Peyer's patch (tissue), 4 donors: ENCODE results near the gene CEP97. TPM values are rescaled to one million over a fixed set of nuclear protein-coding genes. Genes with fewer than 3 reads are reported as not detected.

Experiments used
- DNase-seq, 3 donors: peaks; one replicate each; pipeline ENCODE4 v3.0.0-alpha.2; 2017 to 2019
- H3K27ac ChIP-seq, 4 donors: fragments of 200-600 bp; sonication (generic); one replicate each; pipeline ENCODE4 v1.5.1; 2016 to 2019
- H3K27me3 ChIP-seq, 2 donors: fragments of 200-600 bp; sonication (generic); one replicate each; pipeline ENCODE4 v1.5.1; 2019
- H3K36me3 ChIP-seq, 3 donors: fragments of 200-600 bp; sonication (generic); one replicate each; pipeline ENCODE4 v1.5.1; 2016 to 2019
- H3K4me1 ChIP-seq, 4 donors: fragments of 200-600 bp; sonication (generic); one replicate each; pipeline ENCODE4 v1.5.1; 2016 to 2019
- H3K4me3 ChIP-seq, 4 donors: fragments of 200-600 bp; sonication (generic); 1 replicate in 3 of 4; 2 replicates in 1 of 4; pipeline ENCODE4 v1.5.1; 2016 to 2019; ENCODE audit warnings: mild to moderate bottlenecking in 1 of 4
- H3K9me3 ChIP-seq, 4 donors: fragments of 200-600 bp; sonication (generic); one replicate each; pipeline ENCODE4 v1.5.1; 2016 to 2019; ENCODE audit warnings: mild to moderate bottlenecking in 1 of 4
- POLR2A ChIP-seq, 2 donors: fragments of 450-650 bp; IDR thresholded peaks; one replicate each; pipeline ENCODE4 v1.5.1; 2017; ENCODE audit warnings: antibody characterized with exemption in 2 of 2, mild to moderate bottlenecking in 2 of 2, moderate library complexity in 2 of 2
- total RNA-seq, 4 donors: library from RNA; depleted of rRNA; stranded (reverse); fragments of >200 nt; gene quantifications; one replicate each; pipeline ENCODE4 v1.1.0, GENCODE V29; 2016
- TF ChIP-seq, protein P1 (sequence below), 6 experiments: fragments of 450-650 bp in 4 of 6; fragments of 200-600 bp in 2 of 6; sonication (generic) in 1 of 6; IDR thresholded peaks; one replicate each; pipeline ENCODE4 v1.5.1; 2017 to 2019; ENCODE audit warnings: antibody characterized with exemption in 6 of 6, mild to moderate bottlenecking in 3 of 6, moderate library complexity in 1 of 6

Gene CEP97
- total RNA-seq, 4 donors from 2014 or later, result 3.3 to 18.2 (median 4.7) TPM

DNA sequence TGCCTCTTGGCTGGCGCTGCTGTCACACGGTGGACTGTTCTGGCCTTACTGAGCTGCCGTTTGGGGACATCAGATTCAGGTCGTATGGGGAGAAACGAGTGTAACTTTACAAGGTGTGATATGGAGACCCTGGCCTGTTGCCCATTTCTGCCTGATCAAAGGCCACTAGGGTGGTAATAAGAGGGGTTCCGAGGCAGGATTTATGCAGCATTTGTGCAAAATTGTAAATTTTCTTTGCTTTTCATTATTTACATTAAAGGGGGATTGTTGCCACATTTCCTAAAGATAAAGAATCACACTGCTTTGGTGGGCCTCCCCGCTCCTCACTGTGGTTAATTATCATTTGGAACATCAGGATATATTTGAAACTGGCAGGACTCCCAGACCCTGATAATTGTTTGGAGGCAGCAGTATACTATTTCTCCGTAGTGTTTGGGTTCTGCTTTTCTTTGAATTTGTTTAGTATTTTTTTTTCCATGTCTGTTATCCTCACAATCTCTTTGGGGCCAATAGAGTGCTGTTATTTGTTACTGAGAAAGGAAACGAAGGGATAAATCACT, 55.5 kb downstream of the CEP97 start:
- no peak for DNase-seq
- Histone ChIP-seq H3K4me1 (peaks cover 0 to 18% (median 4%) of the 10 kb centered on the region in 4 donors), H3K27ac (peak overlapping the region; percentile 78 to 92 (median 87)), H3K9me3 (no peaks in the 10 kb centered on the region), H3K36me3 (peaks cover 0 to 14% (median 0%) of the 10 kb centered on the region in 3 donors), H3K27me3 (no peaks in the 10 kb centered on the region), H3K4me3 (peak overlapping the region; percentile 58 to 87 (median 80))
- TF ChIP-seq POLR2A (IDR thresholded peaks at IDR 0.05), result no peak
- TF ChIP-seq, protein P1, sequence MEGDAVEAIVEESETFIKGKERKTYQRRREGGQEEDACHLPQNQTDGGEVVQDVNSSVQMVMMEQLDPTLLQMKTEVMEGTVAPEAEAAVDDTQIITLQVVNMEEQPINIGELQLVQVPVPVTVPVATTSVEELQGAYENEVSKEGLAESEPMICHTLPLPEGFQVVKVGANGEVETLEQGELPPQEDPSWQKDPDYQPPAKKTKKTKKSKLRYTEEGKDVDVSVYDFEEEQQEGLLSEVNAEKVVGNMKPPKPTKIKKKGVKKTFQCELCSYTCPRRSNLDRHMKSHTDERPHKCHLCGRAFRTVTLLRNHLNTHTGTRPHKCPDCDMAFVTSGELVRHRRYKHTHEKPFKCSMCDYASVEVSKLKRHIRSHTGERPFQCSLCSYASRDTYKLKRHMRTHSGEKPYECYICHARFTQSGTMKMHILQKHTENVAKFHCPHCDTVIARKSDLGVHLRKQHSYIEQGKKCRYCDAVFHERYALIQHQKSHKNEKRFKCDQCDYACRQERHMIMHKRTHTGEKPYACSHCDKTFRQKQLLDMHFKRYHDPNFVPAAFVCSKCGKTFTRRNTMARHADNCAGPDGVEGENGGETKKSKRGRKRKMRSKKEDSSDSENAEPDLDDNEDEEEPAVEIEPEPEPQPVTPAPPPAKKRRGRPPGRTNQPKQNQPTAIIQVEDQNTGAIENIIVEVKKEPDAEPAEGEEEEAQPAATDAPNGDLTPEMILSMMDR (IDR thresholded peaks at IDR 0.05), result no peak

DNA sequence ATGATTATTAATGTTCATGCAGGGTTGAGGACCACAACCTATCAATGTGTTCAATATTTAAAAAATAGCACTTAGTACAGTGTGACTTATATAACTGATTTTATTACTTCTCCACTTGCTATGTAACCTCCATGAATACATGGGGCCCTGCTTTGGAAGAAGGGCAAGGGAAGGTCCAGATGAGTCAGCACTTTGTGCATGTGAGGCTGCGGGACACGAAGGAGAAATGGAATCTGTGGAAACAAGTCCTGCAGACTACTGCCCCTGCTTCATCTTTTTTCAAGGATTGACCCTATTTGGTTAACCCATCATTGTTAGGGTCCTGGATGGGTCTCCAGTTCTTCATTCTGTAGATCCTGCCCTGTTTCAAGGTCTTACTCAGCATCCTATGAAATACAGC, 56.2 kb downstream of the CEP97 start:
- Histone ChIP-seq H3K4me1 (peaks cover 0 to 18% (median 4%) of the 10 kb centered on the region in 4 donors), H3K27me3 (no peaks in the 10 kb centered on the region), H3K4me3 (no peak overlapping the region), H3K36me3 (peaks cover 0 to 14% (median 0%) of the 10 kb centered on the region in 3 donors), H3K27ac (peak overlapping the region in 2 of 4 donors; percentile 85 to 92), H3K9me3 (no peaks in the 10 kb centered on the region)
- DNase-seq, result no peak
- no peak for TF ChIP-seq POLR2A (IDR thresholded peaks at IDR 0.05)
- TF ChIP-seq, protein P1 (IDR thresholded peaks at IDR 0.05), result no peak

DNA sequence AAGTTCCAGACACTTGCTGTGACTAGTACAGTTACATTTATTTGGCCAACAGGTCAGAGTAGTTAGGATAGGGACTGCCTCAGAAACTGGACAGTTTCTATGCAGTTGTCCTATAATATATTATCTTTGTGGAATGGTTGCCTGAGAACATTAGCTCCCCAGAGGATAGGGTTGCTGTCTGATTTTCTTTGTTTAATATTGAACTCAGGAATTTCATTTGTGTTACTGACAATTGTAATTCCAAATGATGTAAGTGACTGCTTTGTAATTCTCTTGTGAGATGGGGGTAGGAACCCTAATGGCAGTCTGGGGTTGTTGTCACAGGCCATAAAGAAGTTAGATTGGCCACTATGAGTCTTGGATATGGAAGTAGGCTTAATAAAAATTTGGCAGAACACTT, 56.8 kb downstream of the CEP97 start:
- H3K9me3 ChIP-seq, result no peaks in the 10 kb centered on the region

DNA sequence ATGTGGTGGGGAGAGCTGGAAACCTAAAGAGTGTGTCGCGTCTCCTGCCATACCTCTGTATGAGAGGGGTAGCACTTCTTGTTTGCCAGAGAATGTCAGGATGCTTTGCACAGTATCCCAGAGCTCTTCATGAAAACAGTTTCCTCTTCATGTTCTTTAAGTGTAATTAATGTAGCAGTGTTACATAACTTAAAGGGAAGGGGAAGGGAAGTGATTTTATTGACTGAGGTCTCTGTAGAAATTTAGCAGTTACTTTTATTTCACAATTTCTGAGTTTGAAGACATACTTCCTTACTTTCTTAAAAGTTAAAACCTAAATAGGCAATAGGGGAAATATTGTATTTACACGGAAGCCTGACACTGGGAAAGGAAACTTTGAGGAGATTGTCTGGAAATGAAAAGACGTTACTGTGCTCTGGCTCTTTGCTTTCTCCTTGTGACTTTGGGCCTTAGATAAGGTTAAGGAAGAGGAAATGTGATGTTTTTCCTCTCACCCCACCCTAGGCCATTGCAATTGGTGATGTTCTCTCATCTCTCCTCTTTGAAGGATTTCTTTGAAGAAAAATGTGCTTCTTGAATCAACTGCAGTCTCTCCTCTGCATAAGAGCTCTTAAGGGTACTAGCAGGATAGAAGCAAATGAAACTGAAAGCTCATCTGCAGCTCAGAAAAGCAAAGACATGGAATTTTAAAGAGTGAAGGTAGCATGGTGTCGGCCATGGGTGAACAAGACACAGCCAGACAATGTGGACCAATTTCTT, 60.6 kb downstream of the CEP97 start:
- no peak for TF ChIP-seq POLR2A (IDR thresholded peaks at IDR 0.05)
- TF ChIP-seq, protein P1 (IDR thresholded peaks at IDR 0.05), result no peak
- H3K27me3 ChIP-seq, result no peaks in the 10 kb centered on the region
- DNase-seq, result no peak
- no peak overlapping the region for H3K4me3 ChIP-seq
- peak overlapping the region in 1 of 4 donors; percentile 12 for H3K27ac ChIP-seq
- H3K36me3 ChIP-seq, result peaks cover 0 to 34% (median 0%) of the 10 kb centered on the region in 3 donors
- H3K4me1 ChIP-seq, result peaks cover 0 to 12% (median 0%) of the 10 kb centered on the region in 4 donors
- H3K9me3 ChIP-seq, result no peaks in the 10 kb centered on the region

More for the DNA sequence above, 56.8 kb downstream of the CEP97 start:
- Histone ChIP-seq H3K4me3 (no peak overlapping the region), H3K4me1 (peaks cover 0 to 18% (median 4%) of the 10 kb centered on the region in 4 donors), H3K27me3 (no peaks in the 10 kb centered on the region), H3K36me3 (peaks cover 0 to 19% (median 0%) of the 10 kb centered on the region in 3 donors), H3K27ac (no peak overlapping the region)
- DNase-seq, result no peak
- no peak for TF ChIP-seq POLR2A (IDR thresholded peaks at IDR 0.05)
- TF ChIP-seq, protein P1 (IDR thresholded peaks at IDR 0.05), result no peak

- Histone ChIP-seq H3K4me3 (no peak overlapping the region), H3K9me3 (no peaks in the 10 kb centered on the region), H3K27me3 (no peaks in the 10 kb centered on the region), H3K27ac (peak overlapping the region in 1 of 4 donors; percentile 40), H3K36me3 (peaks cover 0 to 8% (median 0%) of the 10 kb centered on the region in 3 donors), H3K4me1 (peaks cover 0 to 7% (median 0%) of the 10 kb centered on the region in 4 donors)
- TF ChIP-seq POLR2A (IDR thresholded peaks at IDR 0.05), result no peak
- TF ChIP-seq, protein P1 (IDR thresholded peaks at IDR 0.05), result no peak
- DNase-seq, result no peak
Measured at GRCh38 chr3:101791778-101792177, 67.4 kb downstream of the CEP97 start.
